Aorta (tissue), 5 donors: ENCODE measurements around the gene KLHL14. TPM values are rescaled to one million over a fixed set of nuclear protein-coding genes. Genes with fewer than 3 reads are reported as not detected.

ENCODE experiments used
- ATAC-seq: fragments of 200-7000 bp; cut with Tn5 transposase; one replicate; pipeline ENCODE4 v1.9.1; 2022; ENCODE audit warnings: moderate library complexity; ENCODE audit not compliant: low FRiP score
- DNase-seq, 2 donors: peaks; one replicate each; pipeline ENCODE4 v3.0.0-alpha.2; 2020
- H3K27ac ChIP-seq, 2 donors: one replicate each; pipeline ENCODE4 v1.5.1; 2013; ENCODE audit warnings: low read length in 2 of 2, mild to moderate bottlenecking in 2 of 2, moderate library complexity in 2 of 2, control low read depth in 1 of 2, inconsistent platforms in 1 of 2, low read depth in 1 of 2
- H3K27me3 ChIP-seq, 2 donors: one replicate each; pipeline ENCODE4 v1.6.1; 2013; ENCODE audit warnings: control low read depth in 1 of 2, low read length in 1 of 2, mild to moderate bottlenecking in 1 of 2, moderate library complexity in 1 of 2; ENCODE audit not compliant: insufficient read depth in 2 of 2, control insufficient read depth in 1 of 2
- H3K36me3 ChIP-seq, 2 donors: one replicate each; pipeline ENCODE4 v1.6.1; 2013; ENCODE audit warnings: control low read depth in 1 of 2, low read length in 1 of 2, mild to moderate bottlenecking in 1 of 2; ENCODE audit not compliant: insufficient read depth in 2 of 2, control insufficient read depth in 1 of 2
- H3K4me1 ChIP-seq, 2 donors: one replicate each; pipeline ENCODE4 v1.6.1; 2013; ENCODE audit warnings: low read length in 2 of 2, control low read depth in 1 of 2, mild to moderate bottlenecking in 1 of 2, moderate library complexity in 1 of 2; ENCODE audit not compliant: insufficient read depth in 2 of 2, control insufficient read depth in 1 of 2
- H3K4me3 ChIP-seq, 2 donors: one replicate each; pipeline ENCODE4 v1.5.1; 2013; ENCODE audit warnings: low read length in 2 of 2, control low read depth in 1 of 2, mild to moderate bottlenecking in 1 of 2
- H3K9me3 ChIP-seq: one replicate; pipeline ENCODE4 v1.6.1; 2013; ENCODE audit warnings: mild to moderate bottlenecking, low read length; ENCODE audit not compliant: control insufficient read depth
- WGBS, 2 donors: extraction: QIAGEN DNeasy Blood & Tissue Kit; methylation state at CpG; one replicate each; pipeline ENCODE4 v1.1.7; 2013; 5-methylcytosine and 5-hydroxymethylcytosine counted together
- intact Hi-C, 2 donors: fragments of 100-400 bp; cut with DNase I; formaldehyde crosslinking; loops; one replicate each; pipeline versions ENCODE4 v1.14.2 to v1.15.0; 2022
- polyA plus RNA-seq, 2 donors: library from polyadenylated mRNA; stranded (reverse); fragments of 200-250 nt; gene quantifications; one replicate each; pipeline ENCODE4 v1.2.3, GENCODE V29; 2013
- total RNA-seq, 2 donors: library from RNA; stranded (reverse); fragmentation: NEBNext Ultra II Directional; extraction: Animal tissue kit (Norgen Biotek cat#: 25700); gene quantifications; one replicate each; pipeline ENCODE4 v1.2.1, GENCODE V29; 2021
- donor health status: healthy with polysubstance abuse.
- donor health status: Bipolar disorder and iron deficiency.
- donor health status: DM: no; HTN: no; CAD: no.
- donor health status: DM: no; HTN: no; CAD: no.
- donor health status: DM: yes; HTN: yes; CAD: no.

Gene KLHL14
- total and polyA plus RNA-seq, 4 donors: 0.09 to 0.36 TPM; not detected in 2

DNA sequence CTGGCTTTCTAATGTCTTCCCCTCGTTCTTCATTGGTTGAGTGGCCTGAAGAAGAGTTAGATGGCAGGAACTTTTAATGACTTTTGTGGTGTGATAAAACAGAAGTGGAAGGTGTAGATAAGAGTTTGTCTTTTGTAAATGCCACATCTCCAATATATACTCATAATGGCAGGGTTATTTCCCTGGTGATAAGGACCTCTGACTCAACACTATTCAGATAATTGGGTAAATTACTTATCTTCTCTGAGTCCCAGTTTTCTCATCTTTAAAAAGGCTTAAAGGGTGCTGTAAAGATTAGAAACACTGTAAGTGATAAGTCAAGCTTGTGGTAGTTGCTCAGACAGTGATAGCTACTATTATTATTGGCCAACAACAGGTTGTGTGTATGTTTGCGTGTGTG lies 9.5 kb downstream of the KLHL14 start:
- no peak overlapping the region for H3K4me3 ChIP-seq
- H3K27ac ChIP-seq: no peak overlapping the region
- ATAC-seq: no peak
- peaks cover 0 to 2% of the 10 kb centered on the region in 2 donors for H3K27me3 ChIP-seq
- intact Hi-C loops: loop anchor here in 1 of 2 donors (10.0 kb wide), 1 partner anchor 58 kb away; no protein-coding TSS in a partner anchor
- H3K36me3 ChIP-seq: no peaks in the 10 kb centered on the region
- no peaks in the 10 kb centered on the region for H3K9me3 ChIP-seq
- DNase-seq: no peak
- 77 to 85% methylated on average over 2 of the region's 2 CpGs for WGBS, 2 donors
- no peaks in the 10 kb centered on the region for H3K4me1 ChIP-seq

DNA sequence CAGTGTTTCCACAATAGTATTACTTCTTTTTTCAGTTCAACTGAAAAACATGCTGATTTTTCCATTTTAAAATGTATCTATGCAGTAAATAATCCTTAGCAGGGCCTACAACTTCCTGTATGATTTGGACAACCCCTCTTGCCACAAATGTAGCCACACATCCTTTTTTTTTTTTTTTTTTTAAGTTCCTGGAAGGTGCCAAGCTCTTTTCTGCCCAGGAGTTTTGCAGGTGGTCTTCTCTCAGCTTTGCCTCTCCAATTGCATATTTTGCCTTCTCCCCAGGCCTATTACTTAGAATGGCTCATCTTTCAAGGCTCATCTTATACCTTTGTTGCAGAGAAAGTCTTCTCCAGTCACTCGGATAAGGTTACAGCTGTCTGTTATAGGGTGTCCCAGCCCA lies 11.6 kb downstream of the KLHL14 start:
- no peaks in the 10 kb centered on the region for H3K9me3 ChIP-seq
- 77 to 93% methylated on average over 1 of the region's 1 CpG for WGBS, 2 donors
- peaks cover 0 to 1% of the 10 kb centered on the region in 2 donors for H3K27me3 ChIP-seq
- no peaks in the 10 kb centered on the region for H3K4me1 ChIP-seq
- DNase-seq (no peak), ATAC-seq (no peak)
- no peaks in the 10 kb centered on the region for H3K36me3 ChIP-seq
- H3K4me3 ChIP-seq: no peak overlapping the region
- intact Hi-C loops: loop anchor here in 1 of 2 donors (10.0 kb wide), 1 partner anchor 56 kb away; no protein-coding TSS in a partner anchor
- H3K27ac ChIP-seq: no peak overlapping the region

DNA sequence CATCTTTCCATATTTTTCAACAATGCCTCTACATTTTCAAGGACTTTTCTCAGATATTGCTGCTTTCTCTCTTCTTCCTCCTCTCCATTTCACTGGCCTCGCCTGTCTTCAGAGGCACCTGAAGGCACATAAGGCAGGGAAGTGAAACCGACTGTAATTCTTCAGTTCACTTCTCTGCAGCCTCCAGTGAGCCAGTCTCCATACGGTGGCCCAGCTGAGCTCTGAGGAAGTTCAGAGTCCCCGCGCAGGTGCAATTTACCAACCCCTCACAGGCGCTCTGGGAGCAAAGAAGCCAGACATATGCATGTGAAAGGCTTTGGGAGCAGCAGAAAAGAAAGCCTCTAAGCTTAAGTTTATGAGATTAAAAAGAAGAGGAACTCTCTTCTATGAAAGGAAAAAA lies 12.4 kb downstream of the KLHL14 start:
- no peaks in the 10 kb centered on the region for H3K4me1 ChIP-seq
- 34 to 41% methylated on average over 6 of the region's 6 CpGs for WGBS, 2 donors
- ATAC-seq: no peak
- H3K36me3 ChIP-seq: no peaks in the 10 kb centered on the region
- no peaks in the 10 kb centered on the region for H3K9me3 ChIP-seq
- intact Hi-C loops: loop anchor here in 1 of 2 donors (10.0 kb wide), 1 partner anchor 56 kb away; no protein-coding TSS in a partner anchor
- no peak overlapping the region for H3K27ac ChIP-seq
- peaks cover 0 to 1% of the 10 kb centered on the region in 2 donors for H3K27me3 ChIP-seq
- DNase-seq: no peak
- no peak overlapping the region for H3K4me3 ChIP-seq

DNA sequence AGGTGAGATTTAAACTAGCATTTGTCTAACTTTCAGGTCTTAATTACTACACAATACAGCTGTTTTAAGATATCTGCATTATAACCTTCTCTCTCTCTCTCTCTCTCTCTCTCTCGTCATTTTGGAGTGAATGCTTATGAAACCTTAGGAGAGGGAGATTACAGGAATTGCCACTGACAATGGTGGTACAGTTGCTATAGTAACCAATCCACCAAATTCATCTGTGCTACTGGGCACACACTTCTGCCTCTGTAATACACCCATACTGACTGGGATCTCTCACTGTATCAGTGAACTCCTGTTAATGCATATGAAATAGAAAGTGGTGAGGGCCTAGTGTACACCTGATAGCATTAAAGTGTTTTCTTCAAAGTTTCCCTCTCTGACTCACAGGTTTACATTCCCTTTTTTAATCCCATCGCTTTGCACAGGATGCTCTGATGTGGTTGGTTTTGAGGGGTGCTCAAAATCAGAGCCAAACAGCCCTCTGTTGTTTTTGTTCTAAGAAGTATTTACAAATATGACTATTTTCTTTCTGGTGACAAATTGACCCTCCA lies 13.1 kb downstream of the KLHL14 start:
- intact Hi-C loops: loop anchor here in 1 of 2 donors (10.0 kb wide), 1 partner anchor 55 kb away; no protein-coding TSS in a partner anchor
- peaks cover 1% of the 10 kb centered on the region for H3K9me3 ChIP-seq
- H3K4me3 ChIP-seq: no peak overlapping the region
- ATAC-seq (no peak), DNase-seq (no peak)
- 75 to 80% methylated on average over 2 of the region's 2 CpGs for WGBS, 2 donors
- no peak overlapping the region for H3K27ac ChIP-seq
- H3K36me3 ChIP-seq: no peaks in the 10 kb centered on the region
- H3K27me3 ChIP-seq: peaks cover 0 to 1% of the 10 kb centered on the region in 2 donors
- no peaks in the 10 kb centered on the region for H3K4me1 ChIP-seq

DNA sequence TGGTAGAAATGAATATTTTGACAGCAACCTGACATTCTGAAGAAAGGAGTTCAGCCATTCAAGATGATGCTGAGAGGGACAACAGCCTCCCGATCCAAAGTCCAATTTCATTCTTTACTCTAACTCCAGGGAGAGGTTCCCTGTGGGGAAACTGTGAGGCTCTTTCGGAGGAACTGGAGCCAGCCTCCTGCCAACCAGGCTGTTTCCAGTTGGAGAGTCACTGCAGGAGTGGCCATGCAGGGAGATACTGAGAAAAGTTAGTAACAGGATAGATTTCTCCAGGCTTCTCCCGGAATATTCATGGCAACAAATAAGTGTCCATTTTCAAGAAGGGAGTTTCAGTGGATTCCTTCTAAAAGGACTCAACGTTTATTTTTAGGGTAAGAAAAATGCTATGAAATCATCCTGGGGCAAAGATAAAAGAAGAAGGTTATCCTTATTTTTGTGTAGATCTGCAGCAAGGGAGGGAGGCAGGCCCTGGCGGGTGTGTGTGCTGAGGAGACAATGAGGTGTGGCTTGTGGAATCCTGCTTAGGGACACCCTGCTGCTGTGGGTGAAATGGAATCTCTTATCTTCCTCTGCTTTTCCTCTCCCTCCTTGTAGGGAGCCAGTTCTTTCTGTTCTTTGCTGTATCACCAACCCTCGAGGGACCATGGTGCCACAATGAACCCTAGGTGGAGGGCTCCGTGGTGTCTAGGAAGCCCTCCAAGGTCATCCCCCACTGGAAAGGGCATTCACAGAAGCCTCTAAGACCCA lies 18.1 kb downstream of the KLHL14 start:
- 42 to 48% methylated on average over 7 of the region's 7 CpGs for WGBS, 2 donors
- peaks cover 0 to 1% of the 10 kb centered on the region in 2 donors for H3K27me3 ChIP-seq
- no peak overlapping the region for H3K4me3 ChIP-seq
- H3K27ac ChIP-seq: no peak overlapping the region
- H3K36me3 ChIP-seq: no peaks in the 10 kb centered on the region
- DNase-seq (no peak), ATAC-seq (no peak)
- peaks cover 1% of the 10 kb centered on the region for H3K9me3 ChIP-seq
- H3K4me1 ChIP-seq: no peaks in the 10 kb centered on the region
- intact Hi-C loops: no loop called here

DNA sequence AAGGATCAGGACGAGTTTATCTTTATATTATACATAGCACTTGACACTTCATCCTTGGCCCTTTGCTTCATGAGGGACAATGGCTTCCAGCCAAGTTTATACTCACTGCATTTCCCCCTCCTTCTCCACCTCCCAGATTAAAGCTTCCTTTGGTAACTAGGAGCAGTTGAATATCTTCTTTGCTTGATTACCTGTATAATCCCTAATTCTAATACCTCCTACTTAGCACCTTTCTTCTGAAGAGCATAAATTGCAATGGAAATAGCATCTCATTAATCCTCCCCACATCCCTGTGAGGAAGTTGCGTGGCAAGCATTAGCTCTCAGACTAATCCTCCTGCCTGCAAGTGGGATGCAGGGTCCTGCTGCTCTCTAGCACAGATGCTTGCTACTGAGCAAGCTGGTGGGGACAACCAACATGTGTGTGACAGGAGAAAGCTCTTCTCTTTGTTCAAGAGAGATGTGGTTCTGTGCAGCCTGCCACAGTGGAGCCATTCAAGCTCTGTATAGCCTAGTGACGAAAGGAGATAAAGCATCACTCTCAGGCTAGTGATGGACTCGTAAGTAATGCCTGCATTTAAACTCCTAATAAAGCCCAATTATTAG lies 19.1 kb downstream of the KLHL14 start:
- intact Hi-C loops: no loop called here
- ATAC-seq (no peak), DNase-seq (no peak)
- Histone ChIP-seq H3K4me1 (no peaks in the 10 kb centered on the region), H3K36me3 (no peaks in the 10 kb centered on the region), H3K4me3 (no peak overlapping the region), H3K27ac (no peak overlapping the region), H3K9me3 (peaks cover 1% of the 10 kb centered on the region), H3K27me3 (peaks cover 0 to 1% of the 10 kb centered on the region in 2 donors)
- WGBS, 2 donors: 50 to 57% methylated on average over 4 of the region's 4 CpGs

DNA sequence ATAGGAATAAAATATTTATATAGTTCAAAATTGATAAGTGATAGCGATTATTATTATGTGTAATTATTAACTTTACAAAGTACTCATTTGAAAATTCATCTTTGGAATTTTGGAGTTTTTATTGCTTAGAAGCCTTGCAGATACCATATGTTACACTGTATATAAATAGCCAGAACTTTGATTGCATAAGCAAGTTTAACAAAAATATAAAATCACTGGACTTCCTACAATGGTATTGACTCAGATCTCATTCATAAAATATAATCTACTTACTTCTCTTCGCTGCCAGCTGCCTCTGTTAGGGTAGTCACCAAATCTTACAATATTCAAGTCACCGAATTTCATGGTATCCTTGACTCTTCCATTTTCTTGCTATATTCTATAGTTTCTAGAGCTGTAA lies 22.5 kb downstream of the KLHL14 start:
- Histone ChIP-seq H3K27me3 (no peaks in the 10 kb centered on the region), H3K36me3 (no peaks in the 10 kb centered on the region), H3K4me3 (no peak overlapping the region), H3K4me1 (no peaks in the 10 kb centered on the region), H3K27ac (no peak overlapping the region), H3K9me3 (peaks cover 1% of the 10 kb centered on the region)
- 87 to 88% methylated on average over 3 of the region's 3 CpGs for WGBS, 2 donors
- ATAC-seq: no peak
- no peak for DNase-seq
- intact Hi-C loops: no loop called here

DNA sequence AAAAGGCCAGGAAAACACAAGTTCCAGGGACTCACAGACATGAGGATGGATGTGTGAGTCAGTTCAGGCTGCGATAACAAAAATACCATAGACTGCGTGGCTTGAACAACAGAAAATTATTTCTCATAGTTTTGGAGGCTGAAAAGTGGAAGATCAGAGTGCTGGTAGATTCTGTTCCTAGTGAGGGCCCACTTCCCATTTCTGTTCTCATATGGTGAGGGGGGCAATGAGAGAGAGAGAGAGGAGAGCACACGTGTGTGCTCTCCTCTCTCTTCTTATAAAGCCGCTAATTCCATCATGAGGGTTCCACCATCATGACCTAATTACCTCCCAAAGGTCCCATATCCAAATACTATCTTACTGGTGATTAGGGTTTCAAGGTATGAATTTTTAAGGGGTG lies 23.0 kb downstream of the KLHL14 start:
- Histone ChIP-seq H3K9me3 (no peaks in the 10 kb centered on the region), H3K4me3 (no peak overlapping the region), H3K27ac (no peak overlapping the region), H3K4me1 (no peaks in the 10 kb centered on the region), H3K36me3 (no peaks in the 10 kb centered on the region), H3K27me3 (no peaks in the 10 kb centered on the region)
- intact Hi-C loops: no loop called here
- no peak for ATAC-seq
- 64 to 82% methylated on average over 4 of the region's 4 CpGs for WGBS, 2 donors
- DNase-seq: no peak
